ENCODE results near the gene EVC. TPM values are rescaled to one million over a fixed set of nuclear protein-coding genes. Genes with fewer than 3 reads are reported as not detected.
"Not testable (repeated sequence)": the region's sequence is repeated elsewhere in the genome, so short reads cannot be mapped to it uniquely, and the experiment has no call there.

EVC gene
- total RNA-seq, 1 donor from 2014 or later, result 6.7 TPM

DNA sequence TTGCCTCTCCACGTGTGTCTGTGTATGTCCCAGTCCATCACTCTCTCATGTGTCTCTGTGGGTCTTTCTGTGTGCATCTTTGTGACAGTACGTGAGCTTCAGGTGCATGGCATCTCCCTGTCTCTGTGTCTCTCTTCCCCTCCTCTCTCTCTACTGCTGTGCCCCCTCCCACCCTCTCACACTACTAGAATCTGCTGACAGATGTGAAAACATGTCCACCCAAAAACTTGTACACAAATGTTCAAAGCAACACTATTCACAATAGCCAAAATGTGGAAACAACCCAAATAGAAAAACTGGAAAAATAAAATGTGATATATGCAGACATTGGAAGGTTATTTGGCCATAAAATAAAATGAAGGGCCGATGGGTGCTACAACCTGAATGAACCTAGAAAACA, 10.0 kb downstream of the EVC start:
- intact Hi-C loops (cut with DNase I), result no loop called here
- ATAC-seq, result no peak
- no peak for DNase-seq (ENCODE audit: missing footprints)

DNA sequence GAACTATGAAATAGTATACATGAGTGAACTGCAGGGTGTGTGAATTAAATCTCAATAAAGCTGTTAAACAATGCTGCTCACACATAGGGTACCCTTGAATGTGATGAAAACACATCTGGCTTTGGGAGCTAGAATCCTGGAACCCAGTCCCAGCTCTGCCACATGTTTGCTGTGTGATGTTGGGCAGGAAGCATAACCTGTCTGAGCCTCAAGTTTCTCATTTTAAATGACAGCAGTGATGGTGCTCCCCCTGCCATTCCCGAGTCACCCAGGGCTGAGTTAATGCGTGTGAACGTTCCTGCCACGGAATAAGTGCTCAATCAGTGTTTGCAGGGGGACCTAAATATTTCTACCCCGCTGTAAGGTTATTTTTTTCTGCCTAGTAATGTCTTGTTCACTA, 10.9 kb downstream of the EVC start:
- ATAC-seq, result no peak
- intact Hi-C loops (cut with DNase I), result no loop called here

DNA sequence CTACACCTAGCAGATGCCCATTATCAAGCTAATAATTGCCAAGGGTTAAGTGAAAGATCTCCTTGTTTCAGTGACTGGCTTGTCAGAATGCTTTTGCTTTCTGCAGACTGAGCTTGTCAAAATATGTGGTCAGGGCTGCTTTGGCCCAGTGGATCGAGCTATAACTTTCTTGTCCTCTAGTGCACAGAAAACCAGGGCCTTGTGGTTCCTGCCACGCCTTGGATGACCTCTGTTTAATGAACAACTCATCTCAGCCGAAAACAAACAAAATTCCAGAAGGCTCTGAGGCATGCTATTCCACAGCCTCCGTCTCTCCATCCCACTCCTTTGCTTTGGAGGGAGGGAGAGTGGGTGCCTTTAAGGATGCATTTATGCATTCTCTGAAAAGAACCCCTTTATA, 11.3 kb downstream of the EVC start:
- DNase-seq (ENCODE audit: missing footprints) (no peak), ATAC-seq (no peak)
- intact Hi-C loops (cut with DNase I), result no loop called here

More for the DNA sequence above, 10.9 kb downstream of the EVC start:
- no peak for DNase-seq (ENCODE audit: missing footprints)

DNA sequence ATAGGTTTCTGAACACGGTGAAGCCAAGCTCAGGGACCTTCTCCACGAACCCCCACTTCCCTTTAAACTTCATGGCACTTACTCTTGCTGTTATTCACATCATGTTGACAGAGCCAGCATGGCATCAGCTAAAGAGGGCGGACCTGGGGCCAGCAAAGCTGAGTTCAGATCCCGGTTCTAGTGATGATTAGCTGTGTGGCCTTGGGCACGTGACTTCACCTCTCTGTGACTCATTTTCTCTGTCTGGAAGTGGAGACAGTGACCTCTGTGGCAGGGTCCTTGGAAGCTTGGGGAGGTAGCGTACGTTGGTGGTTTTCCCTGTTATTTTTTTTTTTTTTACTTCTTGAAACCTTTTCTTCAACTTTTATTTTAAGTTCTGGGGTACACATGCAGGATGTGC, 13.4 kb downstream of the EVC start:
- DNase-seq (ENCODE audit: missing footprints) (no peak), ATAC-seq (no peak)
- intact Hi-C loops (cut with DNase I), result no loop called here

DNA sequence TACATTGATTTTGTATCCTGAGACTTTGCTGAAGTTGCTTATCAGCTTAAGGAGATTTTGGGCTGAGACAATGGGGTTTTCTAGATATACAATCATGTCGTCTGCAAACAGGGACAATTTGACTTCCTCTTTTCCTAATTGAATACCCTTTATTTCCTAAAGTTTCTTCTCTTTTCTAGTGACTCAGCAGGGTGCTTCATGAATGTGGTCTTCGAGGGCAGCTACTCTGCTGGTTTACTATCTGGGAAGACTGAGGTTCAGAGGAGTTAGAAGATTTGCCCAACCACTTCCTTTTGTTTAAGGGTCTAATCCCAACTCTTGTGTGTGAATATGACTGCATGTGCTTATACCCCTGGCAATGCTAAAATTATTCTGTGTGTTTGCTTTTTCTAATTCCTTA, 17.4 kb downstream of the EVC start:
- intact Hi-C loops (cut with DNase I); ATAC-seq; DNase-seq (ENCODE audit: missing footprints): not testable (repeated sequence)

DNA sequence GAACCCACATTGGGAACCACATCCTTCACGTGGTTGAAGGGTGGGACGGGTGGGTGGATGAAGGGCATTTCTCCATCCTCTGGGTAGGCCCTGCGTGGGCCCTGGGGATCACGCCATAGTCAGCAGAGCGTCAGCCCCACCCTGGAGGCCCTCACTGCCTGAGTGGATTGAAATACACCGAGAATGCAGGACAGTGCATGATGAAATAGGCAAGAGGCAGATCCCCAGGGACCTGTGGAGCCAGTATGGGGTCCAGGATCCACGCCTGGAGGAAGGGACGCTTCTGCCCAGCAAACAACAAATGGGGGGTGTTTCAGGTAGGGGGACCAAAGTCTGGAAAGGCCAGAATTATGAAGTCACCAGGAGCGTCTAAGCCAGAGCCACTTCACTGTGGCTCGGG, 19.4 kb downstream of the EVC start:
- DNase-seq (ENCODE audit: missing footprints), result no peak
- intact Hi-C loops (cut with DNase I), result no loop called here
- no peak for ATAC-seq

DNA sequence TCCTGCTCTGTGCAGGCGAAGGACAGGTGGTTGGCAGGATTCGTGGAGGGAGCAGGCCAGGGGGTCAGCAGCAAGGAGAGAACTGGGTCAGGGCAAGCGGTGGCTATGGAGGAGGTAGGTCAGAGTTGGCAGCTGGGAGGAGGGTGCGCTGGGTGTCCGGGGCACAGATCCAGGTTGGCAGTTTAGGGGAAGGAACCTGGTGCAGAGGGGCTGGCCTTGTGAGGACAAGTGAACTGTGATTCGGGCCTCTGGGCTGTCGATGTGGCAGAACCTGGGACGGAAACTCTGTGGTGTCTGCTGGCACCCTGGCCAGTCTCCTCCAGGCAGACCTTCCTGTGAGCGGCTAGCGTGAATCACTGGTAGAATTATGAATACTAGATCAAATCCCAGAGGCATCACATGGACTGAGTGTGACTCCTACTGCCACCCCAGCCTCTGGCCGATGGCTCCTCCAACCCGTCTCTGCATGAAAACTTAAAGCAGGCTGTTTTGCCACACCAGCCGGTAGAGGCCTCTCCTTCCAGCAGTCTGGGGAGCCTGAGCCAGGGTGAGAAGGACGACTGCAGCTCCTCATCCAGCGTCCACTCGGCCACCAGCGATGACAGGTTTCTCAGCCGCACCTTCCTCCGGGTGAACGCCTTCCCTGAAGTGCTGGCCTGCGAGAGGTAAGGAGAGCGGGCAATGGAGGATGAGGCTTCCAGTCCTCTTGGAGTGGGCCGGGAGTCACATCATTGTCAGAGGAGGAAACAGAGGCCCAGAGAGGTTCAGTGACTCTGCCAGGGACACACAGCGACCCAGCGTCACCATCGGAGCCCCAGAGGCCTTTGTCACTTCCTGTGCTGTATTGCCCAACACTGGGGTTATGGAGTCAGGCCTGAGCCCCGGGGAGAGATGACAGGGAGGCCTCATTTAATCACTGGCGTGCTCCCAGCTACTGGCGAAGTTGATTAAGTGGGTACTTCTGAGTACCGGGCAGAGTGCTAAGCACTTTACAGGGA, 20.3 kb downstream of the EVC start:
- intact Hi-C loops (cut with DNase I), result no loop called here
- ATAC-seq, result no peak
- DNase-seq (ENCODE audit: missing footprints), result no peak

DNA sequence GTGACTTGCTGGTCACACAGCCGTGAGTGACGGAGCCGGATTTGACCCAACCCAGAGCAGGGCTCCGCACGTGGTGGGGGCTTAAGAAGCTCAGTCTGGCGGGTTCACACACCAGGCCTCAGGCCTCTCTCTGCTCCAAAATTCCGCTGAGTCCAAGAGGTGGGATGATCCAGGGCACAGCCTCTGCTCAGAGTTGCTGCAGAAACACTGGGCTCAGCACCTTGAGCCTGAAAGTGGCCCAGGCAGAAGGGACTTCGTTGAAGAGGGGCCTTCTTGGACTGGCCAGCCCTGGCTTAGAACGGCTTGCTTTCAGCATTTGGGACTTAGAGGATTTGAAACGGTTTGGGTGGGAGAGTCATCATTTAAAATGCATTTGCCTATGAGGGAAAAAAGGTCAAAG, 21.2 kb downstream of the EVC start:
- ATAC-seq (no peak), DNase-seq (ENCODE audit: missing footprints) (no peak)

DNA sequence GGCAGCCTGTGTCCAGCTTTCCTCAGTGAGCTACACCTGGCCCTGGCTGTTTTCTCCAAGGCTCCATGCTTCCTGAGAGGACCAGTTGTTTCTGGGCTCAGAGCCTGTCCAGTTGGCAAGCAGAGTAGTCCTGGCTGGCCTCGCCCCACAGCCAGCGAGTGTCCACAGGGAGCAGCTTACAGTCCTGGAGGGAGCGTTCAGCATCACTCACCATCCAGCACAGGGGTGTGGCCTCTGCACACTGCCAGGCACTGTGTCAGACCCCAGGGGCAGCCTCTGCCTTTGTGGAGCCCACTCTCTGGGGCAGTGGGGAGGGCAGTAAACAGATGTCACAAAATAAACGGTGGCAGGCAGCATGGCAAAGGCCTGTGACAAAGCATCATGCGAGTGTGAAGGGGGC, 23.9 kb downstream of the EVC start:
- DNase-seq (ENCODE audit: missing footprints) (peak; percentile 76), ATAC-seq (peak; percentile 81)
- intact Hi-C loops (cut with DNase I), result no loop called here

More for the DNA sequence above, 21.2 kb downstream of the EVC start:
- intact Hi-C loops (cut with DNase I), result no loop called here

DNA sequence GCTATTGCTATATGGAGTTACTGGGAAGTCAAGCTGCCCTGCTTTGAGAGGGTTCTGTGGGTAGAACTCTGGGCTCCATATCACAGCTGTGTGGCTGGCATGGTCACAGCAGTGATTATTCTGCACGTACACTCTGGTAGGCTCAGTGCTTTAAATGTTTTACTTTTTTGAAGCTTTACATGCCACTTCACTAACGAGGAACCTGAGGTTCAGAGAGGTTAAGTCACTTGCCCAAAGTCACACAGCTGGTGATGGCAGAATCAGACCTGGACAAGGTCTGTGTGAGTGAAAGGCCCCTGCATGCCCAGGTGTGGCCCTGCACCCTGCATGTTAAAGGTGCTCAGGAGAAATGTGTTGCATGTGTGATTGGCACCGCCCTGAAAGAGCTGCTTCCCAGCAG, 24.5 kb downstream of the EVC start:
- intact Hi-C loops (cut with DNase I), result no loop called here
- no peak for ATAC-seq
- DNase-seq (ENCODE audit: missing footprints), result no peak

DNA sequence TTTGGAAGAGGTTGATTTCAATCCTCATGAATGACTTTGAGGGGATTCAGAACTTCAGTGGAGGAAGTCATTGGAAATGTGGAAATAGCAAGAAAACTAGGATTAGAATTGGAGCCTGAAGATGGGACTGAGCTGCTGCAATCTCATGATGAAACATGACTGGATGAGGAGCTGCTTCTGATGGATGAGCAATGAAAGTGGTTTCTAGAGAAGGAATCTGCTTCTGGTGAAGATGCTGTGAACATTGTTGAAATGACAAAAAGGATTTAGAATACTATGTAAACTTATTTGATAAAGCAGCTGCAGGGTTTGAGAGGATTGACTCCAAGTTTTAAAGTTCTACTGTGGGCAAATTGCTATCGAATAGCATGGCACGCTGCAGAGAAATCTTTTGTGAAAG, 27.1 kb downstream of the EVC start:
- no peak for ATAC-seq

DNA sequence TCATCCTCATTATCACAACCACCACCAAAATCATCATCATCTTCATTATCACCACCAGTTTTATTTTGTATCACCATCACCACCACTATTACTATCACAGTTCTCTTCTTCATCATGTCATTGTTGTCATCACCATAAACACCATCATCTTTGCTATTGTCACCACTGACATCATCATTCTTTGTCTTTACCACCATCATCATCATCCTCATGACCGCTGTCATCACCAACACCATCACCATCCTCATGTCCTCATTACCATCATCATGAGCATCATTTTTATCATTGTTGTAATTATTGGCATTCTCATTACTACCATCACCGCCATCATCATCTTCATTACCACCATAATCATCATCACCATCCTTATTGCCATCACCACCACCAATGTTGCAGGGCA, 31.4 kb downstream of the EVC start:
- no peak for DNase-seq (ENCODE audit: missing footprints)
- ATAC-seq, result no peak
- intact Hi-C loops (cut with DNase I), result no loop called here

More for the DNA sequence above, 27.1 kb downstream of the EVC start:
- intact Hi-C loops (cut with DNase I), result no loop called here
- no peak for DNase-seq (ENCODE audit: missing footprints)

DNA sequence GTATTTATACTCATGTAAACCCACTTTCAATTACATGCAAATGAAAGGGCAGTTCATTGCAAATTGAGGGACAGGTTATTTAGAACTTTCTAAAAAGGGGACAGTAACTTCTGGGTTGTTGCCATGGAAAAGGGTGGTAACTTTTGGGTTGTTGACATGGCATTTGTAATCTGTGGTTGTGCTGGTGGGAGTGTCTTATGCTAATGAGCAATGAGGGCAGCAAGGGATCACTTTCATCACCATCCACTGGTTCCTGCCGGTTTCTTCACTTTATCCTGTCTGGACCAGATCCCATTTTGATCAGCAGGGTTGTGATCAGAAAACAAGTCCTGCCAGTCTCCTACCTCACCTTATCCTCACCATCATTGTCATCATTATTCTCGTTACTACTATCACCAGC, 32.0 kb downstream of the EVC start:
- intact Hi-C loops (cut with DNase I), result no loop called here
- ATAC-seq (no peak), DNase-seq (ENCODE audit: missing footprints) (no peak)

DNA sequence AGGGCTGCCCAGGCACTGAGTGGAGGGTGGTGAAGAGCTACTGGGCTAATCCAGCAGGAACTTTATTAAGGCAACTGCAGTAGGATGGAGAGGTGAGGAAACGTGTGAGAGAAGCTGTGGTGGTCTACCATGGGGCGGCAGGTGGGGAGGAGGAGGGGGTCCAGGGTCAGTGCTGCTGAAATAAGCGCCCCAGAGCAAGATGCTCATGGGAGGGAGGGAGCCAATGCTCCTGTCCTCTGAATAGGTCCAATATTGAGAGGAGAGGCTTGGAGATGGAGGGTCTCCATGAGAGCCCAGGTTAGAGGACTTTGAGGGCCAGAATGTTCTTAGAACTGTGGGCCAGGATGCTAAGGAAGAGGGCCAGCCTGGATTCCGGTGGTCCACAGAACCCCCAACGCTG, 35.2 kb downstream of the EVC start:
- intact Hi-C loops (cut with DNase I), result no loop called here
- DNase-seq (ENCODE audit: missing footprints) (no peak), ATAC-seq (no peak)

DNA sequence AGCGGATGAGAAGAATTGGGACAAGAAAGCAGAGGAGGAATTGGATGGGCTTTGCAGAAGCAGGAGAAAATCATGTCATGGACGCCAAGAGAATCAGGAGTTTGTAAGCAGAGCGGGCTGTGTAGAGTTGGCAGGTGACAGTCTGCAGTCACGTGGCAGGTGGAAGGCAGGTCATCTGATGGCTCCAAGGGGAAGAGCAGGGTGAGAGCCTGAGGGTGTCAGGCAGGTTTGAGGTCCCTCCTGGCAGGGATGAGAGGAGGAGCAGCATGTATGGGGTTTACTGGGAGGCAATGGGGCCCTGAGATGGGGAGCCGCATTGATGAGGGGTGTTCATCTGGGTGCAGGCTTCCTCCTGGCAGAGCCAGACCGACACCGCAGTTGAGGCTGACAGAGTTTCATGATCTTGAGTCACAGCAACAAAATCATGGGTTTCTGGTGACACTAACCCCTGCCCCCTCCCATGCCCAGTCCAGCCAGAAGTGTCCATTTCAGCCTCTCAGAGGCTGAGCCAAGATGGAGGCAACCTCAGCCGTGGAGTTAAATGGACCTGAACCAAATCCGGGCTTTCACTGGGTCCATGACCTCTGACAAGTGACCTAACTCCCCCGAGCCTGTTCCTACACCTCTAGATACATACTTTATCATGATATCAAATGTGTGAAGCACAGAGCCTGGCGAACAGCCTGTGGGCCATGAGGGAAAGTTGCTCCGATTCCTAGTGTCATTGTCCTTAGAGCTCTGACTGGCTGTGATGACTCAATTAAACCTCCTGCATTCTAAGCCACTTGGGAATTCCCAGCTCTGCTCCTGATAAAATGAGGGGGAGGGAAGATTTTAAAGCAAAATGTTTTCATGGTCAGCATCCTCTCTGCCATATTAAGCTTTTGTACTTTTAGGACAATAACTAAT, 36.1 kb downstream of the EVC start:
- no peak for DNase-seq (ENCODE audit: missing footprints)
- ATAC-seq, result peak; percentile 33
- intact Hi-C loops (cut with DNase I), result no loop called here

DNA sequence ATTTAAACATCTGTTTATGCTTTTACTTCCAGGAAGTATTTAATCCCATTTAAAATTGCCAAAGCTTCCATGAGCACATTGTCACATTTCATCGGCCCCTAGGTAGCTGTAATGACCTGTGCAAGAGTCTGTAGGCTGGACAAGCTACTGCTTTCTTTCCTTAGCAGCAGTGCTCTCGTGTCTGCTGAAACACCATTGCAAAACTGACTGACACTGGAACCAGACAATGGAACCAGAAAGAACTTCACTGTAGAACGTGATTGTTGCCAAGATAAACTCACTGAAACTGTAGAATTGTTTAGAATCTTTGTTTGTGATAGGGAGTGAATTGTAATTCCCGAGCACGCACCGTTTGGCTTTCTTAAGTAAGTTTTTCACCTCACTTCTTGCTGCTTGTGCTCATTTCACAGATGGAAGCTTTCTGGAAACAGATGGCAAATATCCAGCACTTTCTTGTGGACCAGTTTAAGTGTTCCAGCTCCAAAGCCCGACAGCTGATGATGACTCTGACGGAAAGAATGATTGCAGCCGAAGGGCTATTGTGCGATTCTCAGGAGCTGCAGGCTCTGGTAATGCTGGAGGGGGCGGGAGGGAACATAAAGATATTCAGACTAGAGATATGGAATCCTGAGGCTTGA, 36.9 kb downstream of the EVC start:
- ATAC-seq, result peak; percentile 66
- no peak for DNase-seq (ENCODE audit: missing footprints)
- intact Hi-C loops (cut with DNase I), result no loop called here

DNA sequence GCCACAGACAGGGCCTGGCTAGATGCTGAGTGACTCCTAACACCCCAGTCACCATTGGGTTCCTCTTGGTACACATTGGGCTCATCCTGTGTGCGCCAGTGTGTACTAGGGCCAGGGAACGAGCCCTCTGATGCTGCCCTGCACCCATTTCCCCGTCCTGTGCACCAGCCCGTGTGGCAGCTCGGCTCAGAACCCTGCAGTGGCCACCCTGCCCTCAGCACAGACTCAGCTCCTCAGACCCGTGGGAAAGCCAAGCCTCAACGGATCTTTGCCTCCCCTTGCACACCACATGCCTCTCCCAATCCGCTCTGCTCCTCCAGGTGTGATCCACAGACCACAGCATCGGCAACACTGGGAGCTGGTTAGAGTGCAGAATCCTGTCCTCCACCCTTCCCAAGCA, 38.6 kb downstream of the EVC start:
- ATAC-seq, result no peak
- DNase-seq (ENCODE audit: missing footprints), result no peak
- intact Hi-C loops (cut with DNase I), result no loop called here

DNA sequence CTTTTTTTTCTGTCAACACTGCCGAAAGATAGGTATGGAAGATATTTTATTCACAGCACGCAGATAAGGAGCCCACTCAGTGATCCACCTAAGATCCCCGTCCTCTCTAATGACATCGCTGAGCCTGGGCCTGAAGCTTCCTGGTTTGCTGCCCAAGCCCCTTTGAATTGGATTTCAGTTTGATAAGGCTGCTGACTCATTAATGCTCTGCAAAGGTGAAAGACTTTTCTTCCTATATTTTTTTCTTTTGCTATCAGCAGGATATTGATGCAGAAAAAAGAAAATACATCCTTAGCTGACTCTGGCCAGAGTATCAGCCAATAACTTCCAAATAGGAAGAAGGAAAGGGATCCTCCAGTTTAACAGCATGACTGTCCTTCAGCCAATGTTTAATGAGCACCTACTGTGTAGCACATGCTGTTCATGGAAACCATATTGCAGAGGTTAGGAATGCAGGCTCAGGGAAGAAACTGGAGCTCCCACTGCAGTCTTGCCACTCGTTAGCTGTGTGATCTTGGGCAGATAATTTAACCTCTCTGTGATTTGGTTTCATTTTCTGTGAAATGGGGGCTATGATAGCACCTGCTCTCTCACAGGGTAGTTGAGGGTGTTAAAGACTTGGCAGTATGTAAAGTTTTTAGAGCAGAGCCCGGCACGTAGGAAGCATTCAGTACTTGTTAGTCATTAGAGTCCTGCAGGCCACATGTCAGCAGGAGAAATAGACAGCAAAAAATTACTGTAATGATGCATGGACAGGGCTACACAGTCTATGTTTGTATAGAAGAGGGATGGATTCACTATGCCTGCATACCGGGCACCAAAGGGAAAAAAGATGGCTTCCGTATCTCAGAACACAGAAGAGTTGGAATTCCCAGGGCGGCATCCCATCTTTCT, 39.3 kb downstream of the EVC start:
- DNase-seq (ENCODE audit: missing footprints) (no peak), ATAC-seq (no peak)
- intact Hi-C loops (cut with DNase I), result no loop called here

Measured in Right ventricle myocardium inferior (tissue), 1 donor.